SK-N-SH treated with all-trans-retinoic acid at 6 μM for 48 hours (cell line): Measurements from ENCODE around the gene RENBP.
A peak's percentile ranks its signal among the peaks of the same experiment; 100 is the strongest.

Source experiments
- ATAC-seq: fragments of 200-7000 bp; cut with Tn5 transposase; 3 replicates; pipeline ENCODE4 v1.9.1; 2020; ENCODE audit warnings: mild to moderate bottlenecking, moderate library complexity
- ARNTL ChIP-seq: fragments of 450-650 bp; formaldehyde crosslinking; IDR thresholded peaks from 2 replicates; pipeline ENCODE4 v1.5.0; 2020; ENCODE audit warnings: low read depth, mild to moderate bottlenecking, moderate library complexity, borderline replicate concordance
- BACH2 ChIP-seq: fragments of 250-450 bp; sonication (Bioruptor Pico); IDR thresholded peaks from 2 replicates; pipeline ENCODE4 v1.9.0; 2021; ENCODE audit warnings: mild to moderate bottlenecking, borderline replicate concordance
- CSDC2 ChIP-seq: fragments of 250-450 bp; sonication (Bioruptor Pico); IDR thresholded peaks from 2 replicates; pipeline ENCODE4 v1.5.0; 2020; ENCODE audit warnings: mild to moderate bottlenecking, moderate library complexity
- GLIS3 ChIP-seq: fragments of 250-450 bp; sonication (Bioruptor Pico); IDR thresholded peaks from 2 replicates; pipeline ENCODE4 v1.5.0; 2020; ENCODE audit warnings: mild to moderate bottlenecking, moderate library complexity
- ISL1 ChIP-seq: fragments of 250-450 bp; sonication (Bioruptor Pico); IDR thresholded peaks from 2 replicates; pipeline ENCODE4 v2.1.2; 2022; ENCODE audit warnings: mild to moderate bottlenecking, moderate library complexity
- PPARA ChIP-seq: fragments of 250-450 bp; sonication (Bioruptor Pico); IDR thresholded peaks from 2 replicates; pipeline ENCODE4 v1.5.0; 2020; ENCODE audit warnings: mild to moderate bottlenecking, borderline replicate concordance
- RARB ChIP-seq: fragments of 250-450 bp; sonication (Bioruptor Pico); IDR thresholded peaks from 2 replicates; pipeline ENCODE4 v1.8.0; 2021; ENCODE audit warnings: mild to moderate bottlenecking, moderate library complexity
- TCF4 ChIP-seq: fragments of 250-450 bp; sonication (Bioruptor Pico); IDR thresholded peaks from 2 replicates; pipeline ENCODE4 v1.8.0; 2021; ENCODE audit warnings: mild to moderate bottlenecking, moderate library complexity, borderline replicate concordance
- TSHZ2 ChIP-seq: fragments of 250-450 bp; sonication (Bioruptor Pico); IDR thresholded peaks from 2 replicates; pipeline ENCODE4 v1.5.0; 2020; ENCODE audit warnings: mild to moderate bottlenecking, moderate library complexity
- ZC3H10 ChIP-seq: fragments of 250-450 bp; sonication (Bioruptor Pico); IDR thresholded peaks from 2 replicates; pipeline ENCODE4 v1.5.1; 2021; ENCODE audit warnings: mild to moderate bottlenecking, moderate library complexity
- ZNF565 ChIP-seq: fragments of 450-650 bp; formaldehyde crosslinking; conservative IDR thresholded peaks from 2 replicates; pipeline ENCODE4 v1.5.0; 2020; ENCODE audit warnings: low read depth, mild to moderate bottlenecking, moderate library complexity
- ZNF70 ChIP-seq: fragments of 450-650 bp; formaldehyde crosslinking; IDR thresholded peaks from 2 replicates; pipeline ENCODE4 v1.5.0; 2020; ENCODE audit warnings: mild to moderate bottlenecking, moderate library complexity
- TF ChIP-seq, protein P1 (sequence below): fragments of 250-450 bp; sonication (Bioruptor Pico); IDR thresholded peaks from 2 replicates; pipeline ENCODE4 v1.8.0; 2020; ENCODE audit warnings: mild to moderate bottlenecking, moderate library complexity, borderline replicate concordance
- TF ChIP-seq, protein P2 (sequence below): fragments of 250-450 bp; sonication (Bioruptor Pico); IDR thresholded peaks from 2 replicates; pipeline ENCODE4 v1.8.0; 2021; ENCODE audit warnings: low read depth, mild to moderate bottlenecking, moderate library complexity, borderline replicate concordance
- TF ChIP-seq, protein P3 (sequence below): fragments of 250-450 bp; sonication (Bioruptor Pico); IDR thresholded peaks from 2 replicates; pipeline ENCODE4 v1.5.1; 2021; ENCODE audit warnings: mild to moderate bottlenecking, moderate library complexity

The RENBP gene

DNA sequence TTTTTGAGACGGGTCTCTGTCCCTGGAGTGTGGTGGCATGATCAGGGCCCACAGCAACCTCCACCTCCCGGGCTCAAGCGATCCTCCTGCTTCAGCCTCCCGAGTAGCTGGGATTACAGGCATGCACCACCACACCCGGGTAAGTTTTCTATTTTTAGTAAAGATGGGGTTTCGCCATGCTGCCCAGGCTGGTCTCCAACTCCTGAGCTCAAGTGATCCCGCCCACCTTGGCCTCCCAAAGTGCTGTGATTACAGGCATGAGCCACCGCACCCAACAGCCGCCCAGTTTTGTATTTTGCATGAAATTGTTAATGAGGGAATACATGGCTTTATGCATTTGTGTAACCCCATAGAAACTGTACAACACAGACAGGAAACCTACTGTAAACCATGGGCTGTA, 15.6 kb downstream of the RENBP start:
- TF ChIP-seq ARNTL (CRISPR knock-in tag) (no peak), CSDC2 (CRISPR knock-in tag) (no peak), BACH2 (CRISPR knock-in tag) (no peak), ISL1 (CRISPR knock-in tag) (no peak), RARB (CRISPR knock-in tag) (no peak), TCF4 (CRISPR knock-in tag) (no peak), ZNF565 (CRISPR knock-in tag) (no peak), ZNF70 (CRISPR knock-in tag) (no peak), PPARA (CRISPR knock-in tag) (no peak), GLIS3 (no peak), ZC3H10 (no peak), TSHZ2 (no peak)
- TF ChIP-seq, protein P1, sequence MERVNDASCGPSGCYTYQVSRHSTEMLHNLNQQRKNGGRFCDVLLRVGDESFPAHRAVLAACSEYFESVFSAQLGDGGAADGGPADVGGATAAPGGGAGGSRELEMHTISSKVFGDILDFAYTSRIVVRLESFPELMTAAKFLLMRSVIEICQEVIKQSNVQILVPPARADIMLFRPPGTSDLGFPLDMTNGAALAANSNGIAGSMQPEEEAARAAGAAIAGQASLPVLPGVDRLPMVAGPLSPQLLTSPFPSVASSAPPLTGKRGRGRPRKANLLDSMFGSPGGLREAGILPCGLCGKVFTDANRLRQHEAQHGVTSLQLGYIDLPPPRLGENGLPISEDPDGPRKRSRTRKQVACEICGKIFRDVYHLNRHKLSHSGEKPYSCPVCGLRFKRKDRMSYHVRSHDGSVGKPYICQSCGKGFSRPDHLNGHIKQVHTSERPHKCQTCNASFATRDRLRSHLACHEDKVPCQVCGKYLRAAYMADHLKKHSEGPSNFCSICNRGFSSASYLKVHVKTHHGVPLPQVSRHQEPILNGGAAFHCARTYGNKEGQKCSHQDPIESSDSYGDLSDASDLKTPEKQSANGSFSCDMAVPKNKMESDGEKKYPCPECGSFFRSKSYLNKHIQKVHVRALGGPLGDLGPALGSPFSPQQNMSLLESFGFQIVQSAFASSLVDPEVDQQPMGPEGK (CRISPR knock-in tag) = no peak
- TF ChIP-seq, protein P2, sequence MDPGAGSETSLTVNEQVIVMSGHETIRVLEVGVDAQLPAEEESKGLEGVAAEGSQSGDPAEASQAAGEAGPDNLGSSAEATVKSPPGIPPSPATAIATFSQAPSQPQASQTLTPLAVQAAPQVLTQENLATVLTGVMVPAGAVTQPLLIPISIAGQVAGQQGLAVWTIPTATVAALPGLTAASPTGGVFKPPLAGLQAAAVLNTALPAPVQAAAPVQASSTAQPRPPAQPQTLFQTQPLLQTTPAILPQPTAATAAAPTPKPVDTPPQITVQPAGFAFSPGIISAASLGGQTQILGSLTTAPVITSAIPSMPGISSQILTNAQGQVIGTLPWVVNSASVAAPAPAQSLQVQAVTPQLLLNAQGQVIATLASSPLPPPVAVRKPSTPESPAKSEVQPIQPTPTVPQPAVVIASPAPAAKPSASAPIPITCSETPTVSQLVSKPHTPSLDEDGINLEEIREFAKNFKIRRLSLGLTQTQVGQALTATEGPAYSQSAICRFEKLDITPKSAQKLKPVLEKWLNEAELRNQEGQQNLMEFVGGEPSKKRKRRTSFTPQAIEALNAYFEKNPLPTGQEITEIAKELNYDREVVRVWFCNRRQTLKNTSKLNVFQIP (CRISPR knock-in tag) = no peak
- TF ChIP-seq, protein P3, sequence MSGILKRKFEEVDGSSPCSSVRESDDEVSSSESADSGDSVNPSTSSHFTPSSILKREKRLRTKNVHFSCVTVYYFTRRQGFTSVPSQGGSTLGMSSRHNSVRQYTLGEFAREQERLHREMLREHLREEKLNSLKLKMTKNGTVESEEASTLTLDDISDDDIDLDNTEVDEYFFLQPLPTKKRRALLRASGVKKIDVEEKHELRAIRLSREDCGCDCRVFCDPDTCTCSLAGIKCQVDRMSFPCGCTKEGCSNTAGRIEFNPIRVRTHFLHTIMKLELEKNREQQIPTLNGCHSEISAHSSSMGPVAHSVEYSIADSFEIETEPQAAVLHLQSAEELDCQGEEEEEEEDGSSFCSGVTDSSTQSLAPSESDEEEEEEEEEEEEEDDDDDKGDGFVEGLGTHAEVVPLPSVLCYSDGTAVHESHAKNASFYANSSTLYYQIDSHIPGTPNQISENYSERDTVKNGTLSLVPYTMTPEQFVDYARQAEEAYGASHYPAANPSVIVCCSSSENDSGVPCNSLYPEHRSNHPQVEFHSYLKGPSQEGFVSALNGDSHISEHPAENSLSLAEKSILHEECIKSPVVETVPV (CRISPR knock-in tag) = no peak
- TF ChIP-seq, all 23 proteins: peak for 0
- ATAC-seq = no peak

- 0 out of 2 replicates have a peak, but pooled peaks have one; percentile 28 for TF ChIP-seq TSHZ2
- peak; percentile 12; the same call in 1 of the 2 replicates for TF ChIP-seq CSDC2 (CRISPR knock-in tag)
- TF ChIP-seq, protein P1 (CRISPR knock-in tag) = no peak
- TF ChIP-seq RARB (CRISPR knock-in tag) = no peak
- ATAC-seq = peak; percentile 95
Measured at GRCh38 chrX:153927922-153928760, 16.3 kb downstream of the RENBP start.
